Measurements from ENCODE around the gene SEMA4D.

Gene SEMA4D

DNA sequence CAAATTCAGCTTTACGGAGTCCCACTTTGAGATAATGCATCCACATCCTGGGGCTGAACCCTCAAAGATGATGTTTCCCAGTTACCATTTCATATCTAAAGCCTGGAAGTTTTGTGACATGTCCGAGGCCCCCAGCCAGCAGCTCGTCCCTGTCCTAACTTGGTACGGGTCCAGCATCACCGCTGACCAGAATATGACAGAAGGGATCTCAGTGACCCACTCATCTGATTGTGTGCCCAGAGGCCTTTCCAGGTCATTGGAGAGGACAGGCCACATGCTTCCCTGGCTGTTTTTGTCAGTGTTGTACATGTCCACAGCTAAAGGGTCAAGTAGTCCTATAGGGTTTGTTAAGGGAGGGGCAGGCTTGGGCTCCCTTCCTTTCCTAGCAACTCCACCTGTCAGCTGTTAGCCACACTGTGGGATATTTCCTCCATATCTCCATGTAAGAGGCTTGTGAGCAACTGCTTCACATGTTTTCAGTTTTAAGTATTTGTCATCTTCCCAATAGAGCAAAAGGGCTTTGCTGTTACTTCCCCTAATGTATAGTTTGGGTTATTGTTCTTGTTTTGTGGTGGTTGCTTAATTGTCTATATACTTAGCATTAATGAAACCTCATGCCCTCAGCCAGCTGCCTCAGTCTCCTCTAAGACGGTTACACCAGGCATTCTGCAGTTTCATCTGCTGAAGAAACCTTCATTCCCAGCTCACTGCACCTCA is 146.2 kb downstream of the SEMA4D start:
- Histone ChIP-seq H2AFZ (ENCODE audit: low read length) (no peak overlapping the region), H3K4me1 (ENCODE audit: insufficient read depth, low read length, poor library complexity, severe bottlenecking) (no peaks in the 10 kb centered on the region), H3F3A (ENCODE audit: low read depth) (no peaks in the 10 kb centered on the region), H3K9me2 (replicated peaks; ENCODE audit: low read depth, low read length) (no peaks in the 10 kb centered on the region), H3K79me2 (ENCODE audit: insufficient read depth, low read length) (no peaks in the 10 kb centered on the region), H3K27me3 (ENCODE audit: insufficient read depth, low read length, poor library complexity, severe bottlenecking) (no peaks in the 10 kb centered on the region), H4K20me1 (ENCODE audit: insufficient read depth, low read length, poor library complexity, severe bottlenecking) (no peaks in the 10 kb centered on the region), H3K36me3 (ENCODE audit: insufficient read depth, low read length) (peaks cover 94% of the 10 kb centered on the region; the same call in 1 of the 2 replicates), H3K9me3 (ENCODE audit: insufficient read depth, low read depth, low read length) (no peaks in the 10 kb centered on the region), H3K4me3 (ENCODE audit: low read length, poor library complexity, severe bottlenecking) (no peak overlapping the region), H3K9ac (ENCODE audit: low read depth, low read length, poor library complexity, severe bottlenecking) (no peak overlapping the region), H3K4me2 (ENCODE audit: low read depth, low read length, poor library complexity, severe bottlenecking) (no peak overlapping the region)
- TF ChIP-seq, protein P1, sequence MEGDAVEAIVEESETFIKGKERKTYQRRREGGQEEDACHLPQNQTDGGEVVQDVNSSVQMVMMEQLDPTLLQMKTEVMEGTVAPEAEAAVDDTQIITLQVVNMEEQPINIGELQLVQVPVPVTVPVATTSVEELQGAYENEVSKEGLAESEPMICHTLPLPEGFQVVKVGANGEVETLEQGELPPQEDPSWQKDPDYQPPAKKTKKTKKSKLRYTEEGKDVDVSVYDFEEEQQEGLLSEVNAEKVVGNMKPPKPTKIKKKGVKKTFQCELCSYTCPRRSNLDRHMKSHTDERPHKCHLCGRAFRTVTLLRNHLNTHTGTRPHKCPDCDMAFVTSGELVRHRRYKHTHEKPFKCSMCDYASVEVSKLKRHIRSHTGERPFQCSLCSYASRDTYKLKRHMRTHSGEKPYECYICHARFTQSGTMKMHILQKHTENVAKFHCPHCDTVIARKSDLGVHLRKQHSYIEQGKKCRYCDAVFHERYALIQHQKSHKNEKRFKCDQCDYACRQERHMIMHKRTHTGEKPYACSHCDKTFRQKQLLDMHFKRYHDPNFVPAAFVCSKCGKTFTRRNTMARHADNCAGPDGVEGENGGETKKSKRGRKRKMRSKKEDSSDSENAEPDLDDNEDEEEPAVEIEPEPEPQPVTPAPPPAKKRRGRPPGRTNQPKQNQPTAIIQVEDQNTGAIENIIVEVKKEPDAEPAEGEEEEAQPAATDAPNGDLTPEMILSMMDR (conservative IDR thresholded peaks at IDR 0.05; ENCODE audit: low read length), result no peak
- TF ChIP-seq EZH2phosphoT487 (IDR thresholded peaks at IDR 0.05; ENCODE audit: borderline replicate concordance), result no peak

DNA sequence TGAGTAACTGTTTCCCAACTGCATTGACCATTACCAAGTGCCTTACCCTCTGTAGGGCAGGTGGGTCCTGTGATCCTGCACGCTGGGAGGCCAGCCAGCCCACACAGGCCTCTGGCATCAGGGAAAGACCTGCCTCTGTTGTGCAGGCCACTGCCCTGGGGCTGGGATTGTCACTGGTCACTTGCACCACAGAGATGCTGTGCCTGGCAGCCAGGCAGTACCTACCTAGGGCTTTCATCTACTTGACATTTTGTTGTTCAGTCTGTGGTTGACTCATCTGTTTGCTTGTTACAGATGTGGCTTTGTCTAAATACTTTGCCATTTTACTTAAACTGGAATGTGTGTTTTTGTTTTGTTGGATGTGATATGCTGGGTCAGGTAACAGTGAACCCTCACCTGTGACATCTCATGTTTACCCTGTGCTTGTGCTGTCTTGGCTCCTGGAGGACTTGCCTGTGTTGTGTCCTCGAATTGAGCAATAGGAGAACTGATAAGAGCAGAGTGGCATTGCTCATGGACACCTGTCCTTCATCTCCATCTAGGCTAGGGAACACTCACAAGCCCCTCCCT is 146.8 kb downstream of the SEMA4D start:
- H3K4me1 ChIP-seq (ENCODE audit: insufficient read depth, low read length, poor library complexity, severe bottlenecking), result no peaks in the 10 kb centered on the region
- H4K20me1 ChIP-seq (ENCODE audit: insufficient read depth, low read length, poor library complexity, severe bottlenecking), result no peaks in the 10 kb centered on the region
- H3F3A ChIP-seq (ENCODE audit: low read depth), result no peaks in the 10 kb centered on the region
- no peak overlapping the region for H3K4me2 ChIP-seq (ENCODE audit: low read depth, low read length, poor library complexity, severe bottlenecking)
- H3K36me3 ChIP-seq (ENCODE audit: insufficient read depth, low read length), result peaks cover 96% of the 10 kb centered on the region; the same call in 1 of the 2 replicates
- no peak overlapping the region for H2AFZ ChIP-seq (ENCODE audit: low read length)
- no peaks in the 10 kb centered on the region for H3K9me3 ChIP-seq (ENCODE audit: insufficient read depth, low read depth, low read length)
- H3K27me3 ChIP-seq (ENCODE audit: insufficient read depth, low read length, poor library complexity, severe bottlenecking), result no peaks in the 10 kb centered on the region
- H3K79me2 ChIP-seq (ENCODE audit: insufficient read depth, low read length), result no peaks in the 10 kb centered on the region
- no peak overlapping the region for H3K4me3 ChIP-seq (ENCODE audit: low read length, poor library complexity, severe bottlenecking)
- TF ChIP-seq, protein P1 (conservative IDR thresholded peaks at IDR 0.05; ENCODE audit: low read length), result no peak
- no peak for TF ChIP-seq EZH2phosphoT487 (IDR thresholded peaks at IDR 0.05; ENCODE audit: borderline replicate concordance)
- H3K9me2 ChIP-seq (replicated peaks; ENCODE audit: low read depth, low read length), result no peaks in the 10 kb centered on the region
- no peak overlapping the region for H3K9ac ChIP-seq (ENCODE audit: low read depth, low read length, poor library complexity, severe bottlenecking)

DNA sequence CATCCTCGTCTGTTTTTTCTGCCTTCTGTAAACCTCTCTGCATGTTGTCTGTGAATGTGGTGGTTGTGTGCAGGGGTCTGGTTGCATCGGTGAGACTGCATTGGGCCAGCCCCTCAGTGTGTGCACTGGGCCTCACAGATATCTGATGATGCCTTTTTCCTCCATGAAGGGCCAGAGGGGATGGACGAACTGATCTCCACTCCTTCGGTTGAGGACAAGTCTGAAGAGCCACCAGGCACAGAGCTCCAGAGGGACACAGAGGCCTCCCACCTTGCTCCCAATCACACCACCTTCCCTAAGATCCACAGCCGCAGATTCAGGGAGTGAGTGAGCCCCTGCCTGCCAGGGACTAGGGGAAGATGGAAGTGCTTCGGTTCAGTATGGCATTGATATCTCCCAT is 148.3 kb downstream of the SEMA4D start:
- Histone ChIP-seq H4K20me1 (ENCODE audit: insufficient read depth, low read length, poor library complexity, severe bottlenecking) (no peaks in the 10 kb centered on the region), H3K79me2 (ENCODE audit: insufficient read depth, low read length) (no peaks in the 10 kb centered on the region), H3K36me3 (ENCODE audit: insufficient read depth, low read length) (peaks cover 95% of the 10 kb centered on the region; the same call in 1 of the 2 replicates), H3K9me2 (replicated peaks; ENCODE audit: low read depth, low read length) (no peaks in the 10 kb centered on the region), H3K27me3 (ENCODE audit: insufficient read depth, low read length, poor library complexity, severe bottlenecking) (no peaks in the 10 kb centered on the region), H2AFZ (ENCODE audit: low read length) (no peak overlapping the region), H3K4me3 (ENCODE audit: low read length, poor library complexity, severe bottlenecking) (no peak overlapping the region), H3K9me3 (ENCODE audit: insufficient read depth, low read depth, low read length) (0 out of 2 replicates have a peak, but pooled peaks cover 3% of the 10 kb centered on the region), H3F3A (ENCODE audit: low read depth) (no peaks in the 10 kb centered on the region), H3K4me2 (ENCODE audit: low read depth, low read length, poor library complexity, severe bottlenecking) (no peak overlapping the region), H3K9ac (ENCODE audit: low read depth, low read length, poor library complexity, severe bottlenecking) (no peak overlapping the region), H3K4me1 (ENCODE audit: insufficient read depth, low read length, poor library complexity, severe bottlenecking) (no peaks in the 10 kb centered on the region)
- TF ChIP-seq EZH2phosphoT487 (IDR thresholded peaks at IDR 0.05; ENCODE audit: borderline replicate concordance), result no peak
- TF ChIP-seq, protein P1 (conservative IDR thresholded peaks at IDR 0.05; ENCODE audit: low read length), result no peak
